HepG2 (cell line): ENCODE results near the gene ZMYND8. TPM values are rescaled to one million over a fixed set of nuclear protein-coding genes. Genes with fewer than 3 reads are reported as not detected.

Experiments
- ATAC-seq: fragments of 200-7000 bp; cut with Tn5 transposase; 3 replicates; pipeline ENCODE4 v1.9.1; 2020; ENCODE audit warnings: mild to moderate bottlenecking, moderate library complexity
- BruUV-seq: library from RNA; stranded (reverse); fragments of 400-500 nt; replicated peaks from 2 replicates; lab custom pipeline; 2021; lab: Mats Ljungman, UMichigan
- CTCF ChIA-PET: fragments of 300-600 bp; formaldehyde crosslinking; extraction: SDS; loops from one replicate; lab custom pipeline; 2021; ENCODE audit warnings: low total read pairs, inconsistent platforms, low intra/inter-chr PET ratio; lab: Yijun Ruan, JAX
- POLR2A ChIA-PET: fragments of 350-600 bp; sonication (Branson Sonifier 250); formaldehyde crosslinking; loops from one replicate; lab custom pipeline; 2020; ENCODE audit warnings: antibody characterized with exemption, inconsistent platforms; lab: Yijun Ruan, JAX
- DNase-seq: peaks from one replicate; pipeline ENCODE4 v3.0.0-alpha.2; 2015; ENCODE audit warnings: low spot score
- FAIRE-seq: peaks from 3 replicates; lab custom pipeline; 2011; peaks lifted over from hg19 to GRCh38; lab: Jason Lieb, UNC
- H2AFZ ChIP-seq: one replicate; pipeline ENCODE4 v1.6.1; 2011; ENCODE audit warnings: low read length, inconsistent platforms
- H3K27ac ChIP-seq: fragments of 300-600 bp; 3 replicates; pipeline ENCODE4 v1.8.0; 2011; ENCODE audit warnings: mixed run types, mild to moderate bottlenecking, mixed read lengths, low read length, inconsistent platforms; ENCODE audit not compliant: insufficient read depth; ENCODE audit errors: extremely low read length
- H3K27me3 ChIP-seq, 2 experiments: fragments of 200-600 bp in 1 of 2; 2 replicates in 1 of 2; 3 replicates in 1 of 2; pipeline versions ENCODE4 v1.6.0 to v1.8.0; 2011; ENCODE audit warnings: low read length in 2 of 2, mild to moderate bottlenecking in 2 of 2, moderate library complexity in 2 of 2, inconsistent platforms in 1 of 2; ENCODE audit not compliant: insufficient read depth in 2 of 2, control insufficient read depth in 1 of 2
- H3K36me3 ChIP-seq, 2 experiments: fragments of 200-600 bp in 1 of 2; replicated peaks in 1 of 2; 2 replicates in 1 of 2; 3 replicates in 1 of 2; pipeline versions ENCODE4 v1.5.1 to v1.8.0; 2011; ENCODE audit warnings: low read length in 2 of 2, inconsistent platforms in 1 of 2; ENCODE audit not compliant: insufficient read depth in 2 of 2, control insufficient read depth in 1 of 2
- H3K4me1 ChIP-seq: 2 replicates; pipeline ENCODE4 v1.5.1; 2012; ENCODE audit warnings: low read length, inconsistent platforms; ENCODE audit not compliant: insufficient read depth
- H3K4me2 ChIP-seq: 2 replicates; pipeline ENCODE4 v1.6.0; 2011; ENCODE audit warnings: low read depth, low read length, inconsistent platforms
- H3K4me3 ChIP-seq, 3 experiments: fragments of 200-600 bp in 1 of 3; sonication (generic), shearing (Covaris generic) in 1 of 3; replicated peaks in 1 of 3; 2 replicates each; pipeline ENCODE4 v1.5.1; 2011 to 2016; ENCODE audit warnings: low read length in 3 of 3, inconsistent platforms in 2 of 3, low read depth in 2 of 3, mild to moderate bottlenecking in 2 of 3, control low read depth in 1 of 3, mixed read lengths in 1 of 3; ENCODE audit not compliant: insufficient read depth in 1 of 3
- H3K79me2 ChIP-seq: one replicate; pipeline ENCODE4 v1.6.1; 2011; ENCODE audit warnings: low read length, inconsistent platforms; ENCODE audit not compliant: insufficient read depth
- H3K9ac ChIP-seq: 2 replicates; pipeline ENCODE4 v1.6.0; 2011; ENCODE audit warnings: mild to moderate bottlenecking, low read depth, low read length, inconsistent platforms; ENCODE audit not compliant: insufficient read depth
- H3K9me3 ChIP-seq: 2 replicates; pipeline ENCODE4 v1.5.1; 2012; ENCODE audit warnings: mild to moderate bottlenecking, low read length
- H4K20me1 ChIP-seq: 2 replicates; pipeline ENCODE4 v1.6.0; 2011; ENCODE audit warnings: inconsistent platforms, mild to moderate bottlenecking, low read length, moderate library complexity; ENCODE audit not compliant: insufficient read depth
- AGO2 ChIP-seq: fragments of 200-400 bp; formaldehyde crosslinking; optimal IDR thresholded peaks from 2 replicates; pipeline ENCODE3; 2017; ENCODE audit warnings: mild to moderate bottlenecking, low read depth, low read length, moderate library complexity
- IKZF1 ChIP-seq: fragments of 450-650 bp; IDR thresholded peaks from 2 replicates; pipeline ENCODE4 v1.7.1; 2016
- KDM2A ChIP-seq: sonication (generic); formaldehyde crosslinking; IDR thresholded peaks from 2 replicates; pipeline ENCODE4 v1.4.0; 2020; ENCODE audit warnings: low read depth, missing genetic modification reagents, borderline replicate concordance
- KDM3A ChIP-seq: IDR thresholded peaks from 2 replicates; pipeline ENCODE4 v1.6.1; 2018; ENCODE audit warnings: low read depth, missing compliant biosample characterization
- POLR2AphosphoS5 ChIP-seq: IDR thresholded peaks from 2 replicates; pipeline ENCODE4 v1.6.1; 2012; ENCODE audit warnings: low read depth, low read length
- POLR2G ChIP-seq: fragments of 200-400 bp; formaldehyde crosslinking; IDR thresholded peaks from 2 replicates; pipeline ENCODE4 v1.6.1; 2018; ENCODE audit warnings: mild to moderate bottlenecking, low read depth, low read length, moderate library complexity
- RBM22 ChIP-seq: fragments of 200-400 bp; formaldehyde crosslinking; optimal IDR thresholded peaks from 2 replicates; pipeline ENCODE3; 2017; ENCODE audit warnings: mild to moderate bottlenecking, low read length, moderate library complexity
- REPIN1 ChIP-seq: sonication (generic); formaldehyde crosslinking; IDR thresholded peaks from 2 replicates; pipeline ENCODE4 v1.8.0; 2022; ENCODE audit warnings: missing genetic modification reagents, low read depth, mild to moderate bottlenecking, borderline replicate concordance
- SAFB2 ChIP-seq: sonication (generic); formaldehyde crosslinking; IDR thresholded peaks from 2 replicates; pipeline ENCODE4 v1.5.1; 2020; ENCODE audit warnings: missing genetic modification reagents, low read depth, mild to moderate bottlenecking, borderline replicate concordance
- SRF ChIP-seq: IDR thresholded peaks from 2 replicates; pipeline ENCODE4 v1.6.1; 2011; ENCODE audit warnings: mild to moderate bottlenecking, low read depth, low read length, moderate library complexity
- ZBTB38 ChIP-seq: sonication (generic); formaldehyde crosslinking; IDR thresholded peaks from 2 replicates; pipeline ENCODE4 v1.5.1; 2020; ENCODE audit warnings: mild to moderate bottlenecking, missing genetic modification reagents
- ZNF34 ChIP-seq: sonication (generic); formaldehyde crosslinking; IDR thresholded peaks from 2 replicates; pipeline ENCODE4 v1.4.0; 2020; ENCODE audit warnings: mild to moderate bottlenecking, missing genetic modification reagents, borderline replicate concordance
- ZNF629 ChIP-seq: sonication (generic); formaldehyde crosslinking; conservative IDR thresholded peaks from 2 replicates; pipeline ENCODE4 v1.5.0; 2020; ENCODE audit warnings: missing genetic modification reagents
- ZNF691 ChIP-seq: sonication (generic); formaldehyde crosslinking; IDR thresholded peaks from 2 replicates; pipeline ENCODE4 v1.4.0; 2020; ENCODE audit warnings: missing genetic modification reagents, low read depth, mild to moderate bottlenecking, borderline replicate concordance
- ZNF83 ChIP-seq: sonication (generic); formaldehyde crosslinking; IDR thresholded peaks from 2 replicates; pipeline ENCODE4 v1.4.0; 2020; ENCODE audit warnings: missing genetic modification reagents, mild to moderate bottlenecking, borderline replicate concordance
- WGBS: methylation state at CpG from one replicate; pipeline ENCODE4 v1.1.6; 2017; ENCODE audit warnings: low lambda C conversion rate; 5-methylcytosine and 5-hydroxymethylcytosine counted together
- in situ Hi-C: cut with HindIII; loops from 2 replicates; pipeline ENCODE4 v1.10.0; 2017; ENCODE audit warnings: low pct_unique_long_range_greater_than_20kb; ENCODE audit not compliant: extremely low pct_ligation_motif_present
- intact Hi-C: fragments of 100-400 bp; cut with micrococcal nuclease; formaldehyde crosslinking; loops from one replicate; pipeline ENCODE4 v1.10.0; 2022; ENCODE audit not compliant: unreplicated experiment
- polyA plus RNA-seq, 8 experiments: library from polyadenylated mRNA; depleted of rRNA in 3 of 8; stranded (reverse) in 7 of 8; unstranded in 1 of 8; fragments of >200 nt; fragmentation: Illumina TruSeq in 4 of 8; extraction: Trizol in 4 of 8; gene quantifications; 2 replicates each; pipeline versions ENCODE4 v1.2.1 to v1.2.3, GENCODE V29; 2011 to 2016; ENCODE audit warnings: low read depth in 4 of 8, missing spikeins in 1 of 8, mixed read lengths in 1 of 8; ENCODE audit not compliant: insufficient read depth in 1 of 8
- total RNA-seq, 5 experiments: library from RNA; depleted of rRNA; stranded (reverse); fragments of >200 nt; fragmentation: Illumina TruSeq; extraction: Trizol; gene quantifications; 2 replicates each; pipeline ENCODE4 v1.2.3, GENCODE V29; 2016; ENCODE audit warnings: low read depth in 1 of 5
- TF ChIP-seq, protein P1 (sequence below): sonication (generic); formaldehyde crosslinking; IDR thresholded peaks from 2 replicates; pipeline ENCODE4 v1.8.1; 2023; ENCODE audit warnings: missing genetic modification reagents, inconsistent platforms, borderline replicate concordance

The ZMYND8 gene
- total and polyA plus RNA-seq, 2 of the 13 experiments (the other 11 are each of a cell fraction or from before 2014, with no cell fraction given) = 53.9 to 84.7 TPM

DNA sequence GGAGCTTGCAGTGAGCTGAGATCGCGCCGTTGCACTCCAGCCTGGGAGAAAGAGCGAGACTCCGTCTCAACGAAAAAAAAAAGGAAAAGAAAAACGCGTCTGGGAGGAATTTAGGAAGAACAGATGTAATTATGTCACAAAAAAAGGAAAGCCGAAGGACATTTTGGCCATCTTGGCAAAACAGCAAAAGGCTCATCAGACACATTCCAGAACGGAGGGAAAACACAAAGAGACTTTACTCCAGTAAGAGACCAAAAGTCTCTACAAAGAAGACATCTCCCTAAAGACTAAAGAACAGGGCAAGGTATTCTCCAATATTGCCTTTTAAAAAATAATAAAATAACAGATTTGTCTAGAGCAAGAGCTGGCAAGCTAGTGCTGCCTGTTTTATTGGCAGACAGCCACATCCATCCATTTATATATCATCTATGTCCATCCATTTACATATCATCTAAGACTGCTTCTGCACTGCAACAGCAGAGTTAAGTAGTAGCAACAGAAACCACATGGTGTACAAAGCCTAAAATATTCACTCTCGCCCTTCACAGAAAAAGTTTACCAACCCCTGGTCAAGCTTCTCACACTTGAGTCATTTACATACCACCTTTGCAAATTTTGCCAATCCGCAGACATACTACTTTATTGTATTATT lies 133.9 kb downstream of the ZMYND8 start:
- CTCF ChIA-PET = no interaction called here
- no peak for FAIRE-seq

GRCh38 chr20:47221036-47221625 lies 135.4 kb downstream of the ZMYND8 start:
- H3K36me3 ChIP-seq = peaks cover 60 to 84% of the 10 kb centered on the region in 2 experiments
- in situ Hi-C loops = no loop called here
- FAIRE-seq (no peak), ATAC-seq (no peak), DNase-seq (no peak)
- POLR2A ChIA-PET = interaction anchor here (0.9 to 1.1 kb wide), 2 partner anchors 13 to 138 kb away, joined by 3 read pairs; no protein-coding TSS in a partner anchor
- peaks cover 22% of the 10 kb centered on the region for H3K4me1 ChIP-seq
- H3K27ac ChIP-seq = no peak overlapping the region
- no peak overlapping the region for H3K4me3 ChIP-seq
- H3K79me2 ChIP-seq = peaks cover 6% of the 10 kb centered on the region
- peaks cover 10% of the 10 kb centered on the region; the same call in 1 of the 2 replicates for H4K20me1 ChIP-seq
- intact Hi-C loops = no loop called here
- CTCF ChIA-PET = interaction anchor here (1.7 kb wide), 2 partner anchors 25 to 163 kb away, joined by 5 to 13 read pairs; no protein-coding TSS in a partner anchor
- no peak overlapping the region for H3K9ac ChIP-seq
- H3K4me2 ChIP-seq = no peak overlapping the region
- no peaks in the 10 kb centered on the region for H3K27me3 ChIP-seq
- no peak overlapping the region for H2AFZ ChIP-seq
- WGBS = 93% methylated on average over 16 of the region's 16 CpGs
- H3K9me3 ChIP-seq = no peaks in the 10 kb centered on the region
- no TSS peak for BruUV-seq
- no peak for TF ChIP-seq SRF
- no peak for TF ChIP-seq REPIN1 (CRISPR knock-in tag)
- no peak for TF ChIP-seq KDM3A (CRISPR knock-in tag)
- TF ChIP-seq ZNF629 (CRISPR knock-in tag) = no peak
- TF ChIP-seq IKZF1 = no peak
- no peak for TF ChIP-seq SAFB2
- no peak for TF ChIP-seq KDM2A (CRISPR knock-in tag)
- TF ChIP-seq ZNF83 = no peak
- 0 out of 2 replicates have a peak, but pooled peaks have one; percentile 15 for TF ChIP-seq ZBTB38 (CRISPR knock-in tag)
- TF ChIP-seq POLR2G = peak; percentile 28; the same call in 1 of the 2 replicates
- TF ChIP-seq ZNF691 (CRISPR knock-in tag) = no peak
- no peak for TF ChIP-seq ZNF34 (CRISPR knock-in tag)
- peak; percentile 60 for TF ChIP-seq RBM22

More for the DNA sequence above, 133.9 kb downstream of the ZMYND8 start:
- Histone ChIP-seq H3K9me3 (no peaks in the 10 kb centered on the region), H3K36me3 (peaks cover 63 to 86% of the 10 kb centered on the region in 2 experiments), H3K4me2 (no peak overlapping the region), H4K20me1 (peaks cover 10% of the 10 kb centered on the region; the same call in 1 of the 2 replicates), H3K27ac (no peak overlapping the region), H3K9ac (no peak overlapping the region), H3K4me3 (no peak overlapping the region), H3K79me2 (peaks cover 6% of the 10 kb centered on the region), H2AFZ (no peak overlapping the region), H3K4me1 (peaks cover 25% of the 10 kb centered on the region), H3K27me3 (no peaks in the 10 kb centered on the region)
- peak; percentile 35; the same call in 1 of the 2 replicates for TF ChIP-seq POLR2AphosphoS5
- TF ChIP-seq AGO2 = peak; percentile 53
- TF ChIP-seq, protein P1, sequence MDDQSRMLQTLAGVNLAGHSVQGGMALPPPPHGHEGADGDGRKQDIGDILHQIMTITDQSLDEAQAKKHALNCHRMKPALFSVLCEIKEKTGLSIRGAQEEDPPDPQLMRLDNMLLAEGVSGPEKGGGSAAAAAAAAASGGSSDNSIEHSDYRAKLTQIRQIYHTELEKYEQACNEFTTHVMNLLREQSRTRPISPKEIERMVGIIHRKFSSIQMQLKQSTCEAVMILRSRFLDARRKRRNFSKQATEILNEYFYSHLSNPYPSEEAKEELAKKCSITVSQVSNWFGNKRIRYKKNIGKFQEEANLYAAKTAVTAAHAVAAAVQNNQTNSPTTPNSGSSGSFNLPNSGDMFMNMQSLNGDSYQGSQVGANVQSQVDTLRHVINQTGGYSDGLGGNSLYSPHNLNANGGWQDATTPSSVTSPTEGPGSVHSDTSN (CRISPR knock-in tag) = no peak
- ATAC-seq (no peak), DNase-seq (no peak)
- no TSS peak for BruUV-seq
- intact Hi-C loops = no loop called here
- WGBS = 97% methylated on average over 12 of the region's 12 CpGs
- in situ Hi-C loops = no loop called here
- POLR2A ChIA-PET = no interaction called here
